HG03460 (cell line): ENCODE measurements around the gene CSAD.

Experiments used
- ATAC-seq: cut with Tn5 transposase; IDR thresholded peaks from one replicate; pipeline ENCODE4 v1.9.1; 2021; ENCODE audit not compliant: unreplicated experiment

The CSAD gene, protein sequence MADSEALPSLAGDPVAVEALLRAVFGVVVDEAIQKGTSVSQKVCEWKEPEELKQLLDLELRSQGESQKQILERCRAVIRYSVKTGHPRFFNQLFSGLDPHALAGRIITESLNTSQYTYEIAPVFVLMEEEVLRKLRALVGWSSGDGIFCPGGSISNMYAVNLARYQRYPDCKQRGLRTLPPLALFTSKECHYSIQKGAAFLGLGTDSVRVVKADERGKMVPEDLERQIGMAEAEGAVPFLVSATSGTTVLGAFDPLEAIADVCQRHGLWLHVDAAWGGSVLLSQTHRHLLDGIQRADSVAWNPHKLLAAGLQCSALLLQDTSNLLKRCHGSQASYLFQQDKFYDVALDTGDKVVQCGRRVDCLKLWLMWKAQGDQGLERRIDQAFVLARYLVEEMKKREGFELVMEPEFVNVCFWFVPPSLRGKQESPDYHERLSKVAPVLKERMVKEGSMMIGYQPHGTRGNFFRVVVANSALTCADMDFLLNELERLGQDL

DNA sequence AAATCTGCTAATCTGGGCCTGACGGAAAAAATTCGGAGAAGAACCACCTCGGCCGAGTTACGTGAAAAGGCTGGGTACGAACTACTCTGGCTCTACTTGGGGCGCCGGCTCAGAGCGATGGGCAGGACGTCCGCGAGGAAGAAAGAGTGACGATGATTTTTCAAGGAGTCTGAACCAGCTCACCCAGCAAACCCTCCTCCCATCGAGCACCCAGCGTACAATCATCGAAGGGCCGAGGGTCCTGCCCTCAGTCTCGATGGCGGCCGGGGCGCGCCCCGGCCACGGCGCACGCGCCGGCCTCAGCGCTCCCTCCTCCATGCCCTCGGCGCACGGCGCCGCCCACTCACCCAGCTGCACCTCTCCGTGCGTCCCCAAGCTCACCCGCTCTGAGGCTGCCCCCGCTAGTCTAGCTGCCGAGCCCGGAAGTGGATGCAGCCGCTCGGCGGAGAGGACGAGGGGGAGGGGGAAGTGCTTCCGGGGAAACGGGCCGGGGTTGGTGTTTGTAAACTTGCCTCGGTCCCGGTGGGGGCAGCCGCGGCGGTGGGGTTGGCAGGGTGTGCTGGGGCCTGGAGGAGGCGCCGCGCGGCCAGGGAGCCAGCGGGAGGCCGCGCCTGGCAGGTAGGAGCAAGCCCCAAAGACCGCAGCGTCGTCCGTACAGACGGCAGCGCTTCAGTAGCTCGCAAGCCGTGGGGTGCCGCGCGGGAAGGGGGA is at the start of gene CSAD, which contains the start of gene ZNF740:
Gene CSAD, minus strand, starts transcription at position 706 of the 711 bp plus-strand sequence. CDS start 7,455 bp downstream, outside the sequence.
Gene ZNF740, plus strand, starts transcription at position 503 of the 711 bp plus-strand sequence. CDS start 1,262 bp downstream, outside the sequence.
- peak; percentile 96 for ATAC-seq

DNA sequence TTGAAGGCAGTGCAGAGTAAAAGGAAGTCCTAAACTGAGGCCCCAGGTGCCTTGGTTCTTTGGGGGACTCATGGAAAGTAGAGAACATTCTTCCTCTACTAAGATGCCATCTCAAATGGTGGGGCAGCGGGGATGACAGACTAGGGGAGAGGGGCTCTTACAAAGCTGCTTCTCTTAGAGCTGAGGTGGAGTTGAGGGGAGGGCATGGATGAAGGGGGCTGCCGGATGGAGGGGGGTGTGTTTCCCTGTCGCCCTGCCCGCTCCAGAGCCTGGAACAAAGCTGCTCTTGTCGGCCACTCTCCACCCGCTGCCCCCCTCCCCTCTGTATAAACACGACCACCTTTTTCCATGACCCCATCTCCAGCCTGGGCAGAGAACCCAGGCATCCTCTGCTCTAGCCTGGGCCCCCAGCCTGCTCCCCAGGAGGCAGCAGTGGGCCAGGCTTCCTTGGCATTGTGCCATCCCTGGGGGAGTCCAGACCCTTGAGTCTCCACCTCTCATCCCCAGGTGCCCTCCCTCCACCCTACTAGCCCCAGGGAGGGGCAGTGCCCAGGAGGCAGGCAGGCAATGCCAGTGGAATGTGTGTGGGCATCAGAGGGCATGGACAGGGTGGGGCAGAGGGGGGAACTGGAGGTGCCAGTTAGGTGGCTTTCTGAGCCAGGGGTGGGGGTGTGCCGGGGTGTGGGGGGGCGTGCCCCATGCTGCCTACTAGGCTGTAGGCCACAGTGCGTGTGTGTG is 49.6 kb upstream of the CSAD start:
- no peak for ATAC-seq

DNA sequence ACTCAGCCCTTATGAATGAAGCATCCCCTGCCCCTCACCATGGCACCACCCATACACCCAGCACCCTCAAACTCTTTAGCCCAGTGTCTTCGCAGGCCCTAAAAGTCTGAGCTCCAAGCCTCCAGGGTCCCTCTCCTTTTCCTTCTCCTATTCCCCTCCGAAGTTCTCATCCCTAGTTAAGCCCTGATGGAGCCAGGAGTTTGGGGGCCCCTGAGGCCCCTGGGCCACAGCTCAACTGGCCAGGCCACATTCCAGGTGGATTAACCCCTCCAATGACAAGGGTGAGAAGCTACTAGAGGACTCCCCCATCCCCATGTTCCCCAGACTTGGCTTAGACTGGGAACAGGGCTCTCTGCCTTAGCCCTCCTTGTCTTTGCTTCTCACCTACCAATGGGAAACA is 48.7 kb upstream of the CSAD start:
- no peak for ATAC-seq

DNA sequence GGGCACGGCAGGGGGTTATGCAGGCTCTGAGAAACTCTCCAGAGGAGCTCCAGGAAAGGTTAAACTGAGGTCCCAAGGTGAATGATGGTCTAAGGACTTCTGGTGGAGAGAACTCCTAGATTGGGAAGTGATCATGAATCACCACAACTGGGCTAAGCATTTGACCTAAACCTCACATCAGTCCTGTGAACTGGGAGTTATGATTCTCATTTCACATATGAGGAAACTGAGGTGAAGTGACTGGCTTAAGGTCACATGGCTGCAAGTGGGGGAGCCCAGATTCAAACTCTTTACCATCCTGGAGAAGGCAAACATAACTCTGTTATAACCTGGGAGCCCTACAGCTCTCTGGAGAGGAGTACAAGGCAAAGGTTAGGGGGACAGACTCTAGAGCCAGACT is 47.1 kb upstream of the CSAD start:
- ATAC-seq, result no peak

DNA sequence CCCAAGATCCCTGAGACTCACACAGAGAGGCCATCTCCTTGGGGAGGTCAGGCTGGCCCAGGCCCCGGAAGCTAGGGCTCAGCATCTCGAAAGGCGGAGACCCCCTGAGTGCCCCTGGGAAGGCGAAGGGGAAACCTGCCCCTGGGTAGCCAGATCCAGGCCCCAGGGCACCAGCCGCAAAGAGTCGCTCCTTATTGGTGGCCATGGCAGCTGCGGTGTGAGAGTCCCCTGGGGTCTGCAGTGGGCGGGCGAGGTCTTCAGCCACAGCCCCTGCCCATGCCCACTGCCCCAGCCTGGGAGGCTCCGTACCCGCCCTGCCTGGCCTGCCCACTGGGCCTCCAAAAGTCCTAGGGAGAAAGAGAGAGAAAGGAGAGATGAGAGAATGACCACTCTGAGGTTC is 46.6 kb upstream of the CSAD start:
- no peak for ATAC-seq

DNA sequence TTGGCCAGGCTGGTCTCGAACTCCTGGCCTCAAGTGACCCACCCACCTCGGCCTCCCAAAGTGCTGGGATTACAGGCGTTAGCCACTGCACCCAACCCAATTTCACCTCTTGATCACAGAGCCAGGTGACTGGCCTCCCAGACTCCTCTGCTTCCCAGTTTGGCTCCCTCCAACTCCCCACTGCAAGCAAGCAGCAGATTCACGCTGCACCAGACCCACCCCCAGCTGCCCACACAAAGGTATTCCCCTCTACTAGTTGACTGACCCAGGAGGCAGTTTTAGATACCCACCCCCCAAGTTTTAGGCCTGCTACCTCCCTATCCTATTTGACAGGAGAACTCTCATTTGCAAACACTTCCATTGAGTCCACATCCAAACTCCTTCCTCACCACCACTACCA is 46.1 kb upstream of the CSAD start:
- ATAC-seq, result no peak

DNA sequence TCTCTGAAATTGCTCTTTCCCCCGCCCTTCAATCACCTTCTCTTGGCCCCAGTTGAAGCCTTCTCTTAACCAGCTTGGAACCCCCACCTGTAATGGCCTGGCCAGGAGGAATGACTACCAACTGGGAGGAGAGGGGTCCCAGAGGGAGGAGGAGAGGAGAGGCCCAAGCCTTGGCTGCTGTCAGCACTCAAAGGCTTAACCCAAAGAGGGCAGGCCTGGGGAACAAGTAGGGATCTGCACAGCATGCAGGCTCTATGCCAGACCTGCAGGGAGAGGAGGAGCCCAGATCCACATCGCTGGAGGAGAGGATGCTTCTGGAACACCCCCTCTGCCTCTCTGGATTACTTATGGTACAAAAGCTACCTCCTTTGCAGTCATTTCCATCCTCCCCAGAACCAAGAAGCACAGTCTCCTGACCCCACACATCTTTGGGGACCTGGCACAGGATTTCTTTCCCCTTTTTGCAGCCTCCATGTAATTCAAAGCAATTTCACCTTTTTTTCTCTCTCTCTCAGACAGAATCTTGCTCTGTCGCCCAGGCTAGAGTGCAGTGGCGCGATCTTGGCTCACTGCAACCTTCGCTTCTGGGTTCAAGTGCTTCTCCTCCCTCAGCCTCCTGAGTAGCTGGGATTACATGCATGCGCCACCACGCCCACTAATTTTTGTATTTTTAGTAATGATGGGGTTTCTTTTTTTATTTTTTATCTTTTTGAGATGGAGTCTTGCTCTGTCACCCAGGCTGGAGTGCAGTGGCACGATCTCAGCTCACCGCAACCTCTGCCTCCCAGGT is 45.1 kb upstream of the CSAD start:
- no peak for ATAC-seq

DNA sequence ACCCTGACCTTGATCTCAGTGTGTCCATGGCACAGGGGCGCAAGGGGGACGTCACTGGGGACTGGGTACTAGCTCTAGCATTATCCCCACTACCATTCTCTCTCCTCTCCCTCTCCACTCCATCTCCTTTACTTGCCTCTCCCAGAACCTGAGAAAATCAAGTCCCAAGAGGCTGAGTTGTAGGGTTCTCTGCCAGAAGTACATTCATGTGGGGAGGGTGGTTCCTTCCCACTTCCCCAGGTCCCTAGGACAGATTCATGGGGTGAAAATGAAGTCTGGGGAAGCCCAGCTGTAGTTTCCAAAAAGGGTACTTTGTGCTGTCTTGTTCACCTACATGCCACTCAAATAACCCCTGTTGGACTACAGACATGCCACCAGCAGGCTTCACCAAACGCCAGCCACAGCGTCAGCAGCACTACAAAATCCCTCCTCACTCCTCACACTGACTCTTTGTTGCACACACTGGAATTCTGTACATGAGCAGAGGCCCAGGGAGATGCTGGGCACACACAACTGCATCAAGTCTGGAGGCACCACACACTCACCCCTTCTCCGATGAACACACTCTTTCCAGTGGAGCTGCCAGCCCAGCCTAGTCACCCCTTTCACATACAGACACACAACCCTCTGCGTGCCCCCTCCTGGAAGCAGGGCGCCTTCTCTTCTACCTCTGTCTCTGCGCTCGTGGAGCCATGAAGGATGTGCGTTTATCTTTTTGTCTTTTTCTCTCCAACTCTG is 44.3 kb upstream of the CSAD start:
- ATAC-seq, result no peak

DNA sequence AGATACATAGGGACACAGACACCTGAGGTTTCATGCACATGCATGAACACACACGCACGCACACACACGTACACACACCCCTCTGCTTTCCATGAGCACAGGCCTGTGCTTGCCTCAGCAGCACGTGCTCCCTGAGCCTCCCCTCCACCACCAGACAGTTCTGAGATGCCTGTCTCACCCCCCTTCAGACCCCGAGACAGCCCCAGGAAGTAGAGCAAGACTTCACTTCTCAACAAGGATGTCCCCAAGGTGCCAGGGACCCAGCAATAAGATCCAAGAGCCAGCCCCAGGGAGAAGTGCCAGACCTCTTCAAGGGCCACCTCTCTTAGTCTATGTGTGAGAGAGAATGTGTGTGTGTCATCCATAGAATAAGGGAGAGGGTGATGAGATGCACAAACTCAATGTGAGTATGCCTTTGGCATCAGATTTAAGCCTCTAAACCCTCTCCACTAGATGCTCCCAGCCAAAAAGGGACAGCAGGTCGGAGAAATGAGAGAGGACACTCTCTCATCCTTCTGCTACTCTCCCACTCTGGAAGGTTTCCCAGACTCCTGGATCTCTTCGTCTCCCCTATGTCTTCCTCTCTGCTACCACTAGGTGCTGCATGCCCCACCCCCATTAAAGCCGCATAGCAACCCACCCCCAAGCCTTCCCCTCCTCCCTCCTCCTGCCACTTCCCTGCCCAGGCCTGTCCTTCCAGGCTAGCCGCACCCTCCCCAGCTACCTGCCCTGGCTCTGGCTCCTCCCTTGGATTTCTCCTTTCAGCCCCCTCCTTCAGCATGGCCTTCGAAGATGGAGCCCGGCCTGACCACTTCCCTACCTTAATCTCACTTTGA is 43.6 kb upstream of the CSAD start:
- ATAC-seq, result no peak

DNA sequence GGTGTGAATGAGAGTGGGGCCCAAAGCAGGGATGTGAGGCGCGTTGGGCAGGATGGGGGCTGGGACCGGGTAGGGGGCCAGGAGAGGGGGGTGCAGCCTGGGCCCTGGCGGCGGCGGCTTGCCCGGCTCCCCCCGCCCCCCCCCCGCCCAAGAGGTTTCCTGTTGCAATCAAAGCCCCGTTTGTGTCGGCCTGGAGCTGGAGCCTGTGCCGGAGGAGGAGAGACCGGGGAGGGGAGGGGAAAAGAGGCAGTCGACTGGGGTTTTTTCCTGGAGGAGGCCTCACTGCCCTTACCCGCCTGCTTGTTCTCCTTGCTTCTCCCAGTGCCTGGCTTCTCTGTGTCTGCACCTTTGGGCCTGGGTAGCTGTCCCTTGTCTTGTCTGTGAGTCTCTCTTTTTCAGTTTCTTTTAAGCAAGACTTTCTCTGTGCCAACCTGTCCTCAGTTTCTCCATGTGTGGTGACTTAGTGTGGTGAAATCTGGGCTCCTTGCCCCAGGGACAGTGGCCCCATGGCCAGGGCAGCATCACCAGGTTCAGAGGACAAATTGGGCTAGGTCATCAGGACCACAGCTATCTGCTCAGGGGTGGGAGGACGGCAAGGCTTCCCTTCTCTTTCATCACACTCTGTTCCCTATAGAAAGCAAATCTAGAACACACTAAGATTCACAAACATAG is 42.8 kb upstream of the CSAD start:
- ATAC-seq, result no peak

DNA sequence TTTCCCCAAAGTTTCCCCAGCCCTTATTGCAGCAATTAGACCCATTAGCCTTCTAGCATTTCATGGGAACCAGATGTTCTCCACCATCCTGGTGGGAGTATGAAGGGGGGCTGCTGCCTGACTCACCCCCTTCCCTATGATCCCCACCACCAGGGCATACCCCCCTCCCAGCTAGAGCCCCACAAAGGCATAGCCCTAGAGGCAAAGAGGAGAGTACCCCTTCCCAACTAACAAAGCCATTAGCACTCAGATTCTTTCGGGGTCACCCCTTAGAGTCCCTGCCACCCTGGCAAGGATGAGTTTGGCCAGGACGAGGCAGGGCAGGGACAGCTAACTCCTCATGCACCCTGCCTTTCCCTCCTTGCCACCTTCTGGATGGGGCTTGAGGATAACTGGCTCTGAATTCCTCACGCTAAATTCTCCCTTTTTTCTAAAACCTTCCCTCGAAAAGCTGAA is 42.1 kb upstream of the CSAD start:
- no peak for ATAC-seq

DNA sequence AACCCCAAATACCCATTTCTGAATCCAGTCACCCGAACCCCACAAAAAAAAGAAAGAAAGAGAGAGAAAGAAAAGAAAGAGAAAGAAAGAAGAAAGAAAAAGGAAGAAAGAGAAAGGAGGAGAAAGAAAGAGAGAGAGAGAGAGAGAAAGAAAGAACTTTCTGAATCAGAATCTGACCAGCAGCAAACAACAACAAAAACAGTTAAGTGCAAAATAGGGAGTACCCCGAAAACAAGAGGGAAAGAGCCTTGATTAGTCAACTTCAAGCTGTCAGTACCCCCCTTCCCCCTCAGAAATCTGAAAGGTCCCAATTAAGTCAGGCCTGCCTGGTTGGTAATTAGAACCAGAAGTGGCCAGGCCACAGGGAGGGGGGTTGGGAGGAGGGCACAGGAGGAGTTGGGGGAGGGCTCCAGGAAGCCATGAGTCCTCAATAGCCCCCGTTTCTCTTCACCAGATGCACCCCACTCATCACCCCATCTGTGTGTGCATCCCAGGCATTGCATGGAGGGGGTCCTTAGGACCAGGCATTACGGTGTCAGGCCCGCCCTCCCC is 41.5 kb upstream of the CSAD start:
- no peak for ATAC-seq

DNA sequence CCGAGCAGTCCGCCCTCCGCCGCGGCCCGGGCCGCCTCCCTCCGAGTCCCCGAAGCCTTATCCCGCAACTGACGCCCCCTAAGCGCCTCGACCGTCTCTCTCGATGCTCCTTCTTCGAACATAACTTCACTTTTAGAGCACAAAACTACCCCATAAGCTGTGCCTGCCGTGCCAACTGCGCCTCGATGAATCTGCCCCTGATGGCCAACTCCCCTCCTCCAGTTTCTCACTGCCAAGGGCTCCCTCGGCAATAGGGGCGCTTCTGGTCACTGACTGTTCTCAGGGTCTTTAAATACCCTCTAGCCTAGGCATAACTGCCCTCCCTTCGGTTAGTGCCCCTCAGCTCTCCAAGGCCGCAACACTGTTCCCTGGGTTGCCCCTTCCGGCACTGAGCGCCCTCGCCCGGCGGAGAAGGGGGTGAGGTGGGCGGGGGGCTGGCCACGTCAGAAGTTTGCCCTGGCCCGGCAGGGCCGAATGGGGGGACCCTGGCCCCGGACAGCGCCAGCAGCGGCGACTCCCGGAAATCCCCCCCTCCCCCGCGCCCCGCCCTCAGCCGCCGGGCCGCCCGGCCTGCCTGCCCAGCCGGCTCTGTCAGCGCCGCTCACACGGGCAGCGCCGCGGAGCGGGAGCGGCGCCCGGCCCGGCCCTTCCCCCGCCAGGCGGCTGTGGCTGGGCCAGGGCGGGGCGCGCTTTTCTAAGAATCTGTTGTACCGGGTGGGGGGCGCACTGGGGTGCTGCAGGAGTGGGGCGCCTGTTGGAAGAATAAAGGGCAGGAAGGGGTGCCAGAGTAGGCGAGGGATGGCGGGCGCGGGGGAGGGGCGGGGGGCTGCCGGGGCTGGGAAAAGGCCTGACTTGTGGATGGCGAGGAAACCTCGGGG is 40.7 kb upstream of the CSAD start:
- peak; percentile 26 for ATAC-seq

DNA sequence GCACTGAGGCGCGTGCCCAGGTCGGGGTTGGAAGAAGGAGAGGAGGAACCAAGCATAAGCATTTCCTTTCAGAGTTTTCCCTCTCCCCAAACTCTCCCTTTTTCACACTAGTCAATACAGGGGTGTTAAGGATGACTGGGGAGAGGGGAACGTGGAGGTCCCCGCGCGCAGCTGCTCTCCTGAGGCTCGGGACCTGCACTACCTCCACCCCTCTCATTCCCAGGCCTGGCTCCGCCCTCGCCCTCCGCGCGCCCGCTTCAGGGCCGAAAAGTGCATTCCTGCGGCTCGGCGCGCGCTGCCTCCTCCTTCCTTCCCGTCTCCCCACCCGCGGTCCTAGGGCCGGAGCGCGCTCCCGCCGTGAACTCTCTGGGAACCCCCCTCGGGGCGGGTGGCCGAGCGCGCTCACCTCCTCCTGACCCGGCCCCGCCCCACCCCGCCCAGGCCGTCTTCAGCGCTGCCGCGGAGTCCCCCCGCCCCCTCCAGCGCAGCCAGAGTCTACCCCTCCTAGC is 40.0 kb upstream of the CSAD start:
- peak; percentile 46 for ATAC-seq

DNA sequence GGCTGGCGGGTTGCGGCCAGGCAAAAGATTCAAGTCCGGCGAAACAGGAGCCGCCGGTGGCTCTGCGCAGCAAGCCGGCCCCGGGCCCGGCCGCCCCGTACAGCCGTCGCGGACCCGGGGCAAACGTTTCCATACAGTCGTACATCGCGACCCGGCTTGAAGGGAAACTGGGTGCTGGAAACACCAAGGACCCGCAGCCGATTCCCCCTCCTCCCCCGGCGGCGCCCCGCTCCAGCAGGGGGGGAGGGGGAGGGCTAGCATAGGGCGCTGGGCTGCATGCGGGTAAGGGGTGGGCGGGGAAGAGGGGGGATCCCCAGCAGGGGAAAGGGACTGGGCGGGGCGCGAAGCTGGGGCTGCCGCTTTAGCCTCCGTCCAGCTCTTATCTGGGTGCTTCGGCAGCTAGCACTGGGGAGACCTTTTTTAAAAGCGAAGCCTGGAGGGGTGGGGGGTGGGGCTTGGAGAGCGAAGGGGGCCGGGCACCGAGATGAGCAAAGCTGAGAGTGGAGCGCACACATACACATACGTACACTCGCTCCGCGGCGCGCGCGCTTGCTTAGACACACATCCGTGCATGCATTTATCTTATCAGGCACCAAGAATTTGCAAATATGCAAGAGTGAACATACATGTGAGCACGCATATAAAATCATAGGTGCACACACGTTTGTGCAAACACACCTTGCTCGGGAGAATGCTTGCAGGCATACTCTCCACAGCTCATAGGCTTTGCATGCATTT is 39.4 kb upstream of the CSAD start:
- ATAC-seq, result peak; percentile 38

DNA sequence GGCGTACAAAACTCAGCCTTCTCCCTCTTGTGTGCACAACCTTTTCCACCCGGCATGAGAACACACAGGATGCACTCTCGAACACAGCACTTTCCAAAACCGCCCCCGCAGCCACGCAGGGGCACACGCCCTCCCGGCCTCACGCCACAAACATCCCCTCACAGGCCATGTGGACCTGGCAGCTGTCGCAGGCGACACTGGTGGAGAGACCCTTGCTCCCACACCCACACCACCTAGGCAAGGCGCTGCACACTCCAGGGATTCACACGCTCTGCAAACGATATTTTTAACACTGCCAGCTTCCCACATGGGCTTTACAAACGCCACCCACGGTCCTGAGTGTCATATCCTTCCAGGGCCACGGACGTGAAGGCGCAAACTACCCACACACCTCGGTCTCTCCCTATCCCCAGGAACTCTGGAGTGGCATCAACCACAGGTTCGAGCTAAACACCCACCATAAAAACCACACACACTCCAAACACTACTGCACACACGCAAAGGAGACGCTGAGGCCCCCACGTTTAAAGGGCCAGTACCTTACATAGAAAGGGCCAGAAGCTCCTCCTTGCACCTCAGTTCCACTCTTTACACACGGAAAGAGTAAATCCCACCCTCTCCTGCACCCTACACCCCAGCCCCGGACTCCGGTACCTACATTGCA is 38.7 kb upstream of the CSAD start:
- no peak for ATAC-seq
